Glutamatergic neuron (in vitro differentiated cells): ENCODE measurements around the gene ABHD18. TPM values are rescaled to one million over a fixed set of nuclear protein-coding genes. Genes with fewer than 3 reads are reported as not detected.
"Not testable (repeated sequence)": the region's sequence is repeated elsewhere in the genome, so short reads cannot be mapped to it uniquely, and the experiment has no call there.

Source experiments
- DNase-seq: peaks from one replicate; pipeline ENCODE4 v3.0.0; 2022
- H3K27ac Mint-ChIP-seq: one replicate; pipeline ENCODE4 v1.8.0; 2020; ENCODE audit warnings: mild to moderate bottlenecking, mixed read lengths, inconsistent platforms; ENCODE audit not compliant: unreplicated experiment
- H3K27me3 Mint-ChIP-seq: one replicate; pipeline ENCODE4 v1.8.0; 2020; ENCODE audit warnings: mild to moderate bottlenecking, moderate library complexity, mixed read lengths, inconsistent platforms; ENCODE audit not compliant: unreplicated experiment
- H3K36me3 Mint-ChIP-seq: one replicate; pipeline ENCODE4 v1.8.0; 2020; ENCODE audit warnings: mild to moderate bottlenecking, mixed read lengths, inconsistent platforms; ENCODE audit not compliant: unreplicated experiment
- H3K4me1 Mint-ChIP-seq: one replicate; pipeline ENCODE4 v1.8.0; 2020; ENCODE audit warnings: mild to moderate bottlenecking, low read depth, mixed read lengths, inconsistent platforms; ENCODE audit not compliant: unreplicated experiment
- H3K4me3 Mint-ChIP-seq: one replicate; pipeline ENCODE4 v1.8.0; 2020; ENCODE audit warnings: mild to moderate bottlenecking, mixed read lengths, inconsistent platforms; ENCODE audit not compliant: unreplicated experiment
- H3K9me3 Mint-ChIP-seq: one replicate; pipeline ENCODE4 v1.8.0; 2020; ENCODE audit warnings: mild to moderate bottlenecking, moderate library complexity, mixed read lengths, inconsistent platforms; ENCODE audit not compliant: unreplicated experiment
- total RNA-seq: library from RNA; stranded (reverse); fragmentation: NEBNext Ultra II Directional; extraction: Animal tissue kit (Norgen Biotek cat#: 25700); gene quantifications from one replicate; pipeline ENCODE4 v1.2.1, GENCODE V29; 2021; ENCODE audit not compliant: unreplicated experiment
- TF ChIP-seq, protein P1 (sequence below): fragments of 200-600 bp; sonication (generic); IDR thresholded peaks from one replicate; pipeline ENCODE4 v1.5.0; 2021; ENCODE audit not compliant: partially characterized antibody, unreplicated experiment

The ABHD18 gene
- total RNA-seq, 1 donor from 2014 or later: 9.7 TPM

GRCh38 chr4:127995776-127996175, 30.6 kb downstream of the ABHD18 start:
- H3K4me1 Mint-ChIP-seq: no peaks in the 10 kb centered on the region
- no peaks in the 10 kb centered on the region for H3K9me3 Mint-ChIP-seq
- H3K36me3 Mint-ChIP-seq: peaks cover 26% of the 10 kb centered on the region
- H3K27me3 Mint-ChIP-seq: no peaks in the 10 kb centered on the region
- TF ChIP-seq, protein P1, sequence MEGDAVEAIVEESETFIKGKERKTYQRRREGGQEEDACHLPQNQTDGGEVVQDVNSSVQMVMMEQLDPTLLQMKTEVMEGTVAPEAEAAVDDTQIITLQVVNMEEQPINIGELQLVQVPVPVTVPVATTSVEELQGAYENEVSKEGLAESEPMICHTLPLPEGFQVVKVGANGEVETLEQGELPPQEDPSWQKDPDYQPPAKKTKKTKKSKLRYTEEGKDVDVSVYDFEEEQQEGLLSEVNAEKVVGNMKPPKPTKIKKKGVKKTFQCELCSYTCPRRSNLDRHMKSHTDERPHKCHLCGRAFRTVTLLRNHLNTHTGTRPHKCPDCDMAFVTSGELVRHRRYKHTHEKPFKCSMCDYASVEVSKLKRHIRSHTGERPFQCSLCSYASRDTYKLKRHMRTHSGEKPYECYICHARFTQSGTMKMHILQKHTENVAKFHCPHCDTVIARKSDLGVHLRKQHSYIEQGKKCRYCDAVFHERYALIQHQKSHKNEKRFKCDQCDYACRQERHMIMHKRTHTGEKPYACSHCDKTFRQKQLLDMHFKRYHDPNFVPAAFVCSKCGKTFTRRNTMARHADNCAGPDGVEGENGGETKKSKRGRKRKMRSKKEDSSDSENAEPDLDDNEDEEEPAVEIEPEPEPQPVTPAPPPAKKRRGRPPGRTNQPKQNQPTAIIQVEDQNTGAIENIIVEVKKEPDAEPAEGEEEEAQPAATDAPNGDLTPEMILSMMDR: no peak
- no peak overlapping the region for H3K4me3 Mint-ChIP-seq
- DNase-seq: no peak
- no peak overlapping the region for H3K27ac Mint-ChIP-seq

GRCh38 chr4:127996521-127996920, 31.3 kb downstream of the ABHD18 start:
- not testable (repeated sequence) for H3K27me3 Mint-ChIP-seq, H3K4me1 Mint-ChIP-seq, H3K9me3 Mint-ChIP-seq, H3K4me3 Mint-ChIP-seq, DNase-seq, H3K27ac Mint-ChIP-seq
- H3K36me3 Mint-ChIP-seq: peaks cover 26% of the 10 kb centered on the region

- Mint-ChIP-seq H3K4me3 (no peak overlapping the region), H3K4me1 (no peaks in the 10 kb centered on the region), H3K9me3 (no peaks in the 10 kb centered on the region), H3K27me3 (peaks cover 2% of the 10 kb centered on the region), H3K36me3 (peaks cover 26% of the 10 kb centered on the region), H3K27ac (no peak overlapping the region)
- DNase-seq: no peak
- TF ChIP-seq, protein P1: no peak
These were observed 32.6 kb downstream of the ABHD18 start for GRCh38 chr4:127997534-127998388.

GRCh38 chr4:128006592-128006991, 41.4 kb downstream of the ABHD18 start:
- no peak overlapping the region for H3K4me3 Mint-ChIP-seq
- no peaks in the 10 kb centered on the region for H3K4me1 Mint-ChIP-seq
- H3K27me3 Mint-ChIP-seq: no peaks in the 10 kb centered on the region
- DNase-seq: no peak
- H3K9me3 Mint-ChIP-seq: no peaks in the 10 kb centered on the region
- no peaks in the 10 kb centered on the region for H3K36me3 Mint-ChIP-seq
- no peak overlapping the region for H3K27ac Mint-ChIP-seq
- TF ChIP-seq, protein P1: no peak

DNA sequence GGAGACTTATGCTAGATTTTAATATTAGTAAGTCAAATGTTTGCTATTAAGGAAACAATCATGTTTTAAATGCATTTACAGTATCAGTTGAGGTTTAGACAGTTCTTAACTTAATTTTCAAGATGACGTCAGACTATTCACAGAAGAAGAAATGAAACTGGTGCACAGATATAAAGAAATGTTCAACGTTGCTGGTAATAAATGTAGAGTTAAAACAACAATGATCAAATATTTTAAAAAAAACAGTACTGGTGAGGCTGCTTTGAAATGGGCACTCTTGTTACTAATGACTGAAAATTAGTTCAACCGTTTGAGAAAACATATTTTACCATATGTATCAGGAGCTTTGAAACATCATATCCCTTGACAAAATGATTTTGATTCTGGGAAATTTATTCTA, 44.2 kb downstream of the ABHD18 start:
- Mint-ChIP-seq H3K4me3 (no peak overlapping the region), H3K36me3 (no peaks in the 10 kb centered on the region), H3K27me3 (peaks cover 2% of the 10 kb centered on the region), H3K27ac (no peak overlapping the region), H3K4me1 (no peaks in the 10 kb centered on the region), H3K9me3 (peaks cover 5% of the 10 kb centered on the region)
- DNase-seq: no peak
- TF ChIP-seq, protein P1: no peak
